SKM-1 treated with dmso at 0.1 percent for 144 hours (cell line): ENCODE results near the gene KRT10.
A peak's percentile ranks its signal among the peaks of the same experiment; 100 is the strongest.
"Not testable (repeated sequence)": the region's sequence is repeated elsewhere in the genome, so short reads cannot be mapped to it uniquely, and the experiment has no call there.

Experiments
- DNase-seq: peaks from one replicate; lab custom pipeline; 2025; ENCODE audit not compliant: unreplicated experiment; lab: John Stamatoyannopoulos, UW

Gene KRT10

DNA sequence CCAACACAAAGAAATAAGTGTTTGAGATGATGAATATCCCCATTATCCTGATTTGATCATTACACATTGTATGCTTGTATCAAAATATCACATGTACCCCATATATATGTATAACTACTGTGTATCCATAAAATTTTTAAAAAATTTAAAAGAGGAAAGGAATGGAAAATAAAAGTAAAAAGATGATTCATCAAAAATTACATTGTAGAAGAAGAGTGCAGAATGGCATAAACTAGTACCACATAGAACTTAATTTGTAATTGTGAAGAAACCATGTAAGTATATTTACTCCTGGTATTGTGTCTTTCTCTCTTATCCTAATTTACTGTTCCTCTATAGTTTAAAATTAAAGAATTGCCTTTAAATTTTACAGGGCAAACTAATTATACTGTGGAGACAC, 11.5 kb upstream of the KRT10 start:
- DNase-seq, result no peak

DNA sequence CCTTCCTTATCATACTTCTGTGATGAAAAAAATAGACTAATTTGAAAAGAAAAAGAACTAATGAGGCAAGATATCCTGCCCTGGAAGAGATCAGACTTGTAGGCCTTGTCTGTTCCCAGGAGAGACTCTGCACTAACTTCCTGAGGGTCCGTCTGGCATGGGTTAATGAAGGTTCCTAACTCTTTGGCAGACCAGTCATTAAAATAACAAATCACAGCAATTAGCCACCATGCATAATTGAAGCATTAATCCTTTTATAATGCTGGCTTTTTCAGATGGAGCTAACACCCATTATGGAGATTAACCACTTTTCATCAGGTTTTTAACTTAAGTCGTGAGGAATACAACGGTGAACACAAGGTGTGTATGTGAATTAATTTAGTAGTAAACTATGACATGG, 10.4 kb upstream of the KRT10 start:
- no peak for DNase-seq

GRCh38 chr17:40830085-40830776, 7.8 kb upstream of the KRT10 start:
- no peak for DNase-seq

- DNase-seq, result no peak
Measured at GRCh38 chr17:40828454-40829044, 6.1 kb upstream of the KRT10 start.

DNA sequence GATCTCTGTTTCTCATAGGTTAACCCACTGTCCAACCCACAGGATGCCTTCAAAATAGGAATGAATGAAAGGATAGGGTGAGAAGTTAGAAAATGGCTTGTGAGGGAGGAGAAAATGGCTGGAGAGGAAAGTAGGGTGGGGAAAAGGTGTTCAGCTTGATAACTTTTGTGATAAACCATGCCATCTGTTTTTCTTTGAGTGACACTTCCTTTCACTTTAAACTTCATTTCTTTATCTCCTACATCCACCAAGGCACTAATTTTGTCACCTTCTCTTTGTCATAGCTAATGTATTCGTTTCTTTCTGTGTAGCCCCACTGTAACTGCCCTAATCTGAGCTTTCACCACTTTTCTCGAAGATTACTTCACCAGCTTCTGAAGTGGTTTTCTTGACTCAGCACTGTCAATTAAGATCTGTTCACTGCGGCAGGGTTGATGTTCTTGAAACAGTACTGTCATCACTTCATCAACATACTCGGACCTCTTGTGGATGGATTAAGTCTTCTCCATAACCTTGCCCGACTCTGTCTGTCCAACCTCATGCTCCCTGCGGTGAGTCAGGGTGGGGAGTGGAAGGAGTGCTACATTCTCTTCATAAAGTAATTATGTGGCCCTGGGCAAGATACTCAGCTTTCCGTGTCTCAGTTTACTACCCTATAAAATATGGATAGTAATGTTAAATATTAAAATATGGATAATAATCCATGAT, 5.5 kb upstream of the KRT10 start:
- no peak for DNase-seq

- no peak for DNase-seq
Measured at GRCh38 chr17:40825599-40825998, 3.2 kb upstream of the KRT10 start.

DNA sequence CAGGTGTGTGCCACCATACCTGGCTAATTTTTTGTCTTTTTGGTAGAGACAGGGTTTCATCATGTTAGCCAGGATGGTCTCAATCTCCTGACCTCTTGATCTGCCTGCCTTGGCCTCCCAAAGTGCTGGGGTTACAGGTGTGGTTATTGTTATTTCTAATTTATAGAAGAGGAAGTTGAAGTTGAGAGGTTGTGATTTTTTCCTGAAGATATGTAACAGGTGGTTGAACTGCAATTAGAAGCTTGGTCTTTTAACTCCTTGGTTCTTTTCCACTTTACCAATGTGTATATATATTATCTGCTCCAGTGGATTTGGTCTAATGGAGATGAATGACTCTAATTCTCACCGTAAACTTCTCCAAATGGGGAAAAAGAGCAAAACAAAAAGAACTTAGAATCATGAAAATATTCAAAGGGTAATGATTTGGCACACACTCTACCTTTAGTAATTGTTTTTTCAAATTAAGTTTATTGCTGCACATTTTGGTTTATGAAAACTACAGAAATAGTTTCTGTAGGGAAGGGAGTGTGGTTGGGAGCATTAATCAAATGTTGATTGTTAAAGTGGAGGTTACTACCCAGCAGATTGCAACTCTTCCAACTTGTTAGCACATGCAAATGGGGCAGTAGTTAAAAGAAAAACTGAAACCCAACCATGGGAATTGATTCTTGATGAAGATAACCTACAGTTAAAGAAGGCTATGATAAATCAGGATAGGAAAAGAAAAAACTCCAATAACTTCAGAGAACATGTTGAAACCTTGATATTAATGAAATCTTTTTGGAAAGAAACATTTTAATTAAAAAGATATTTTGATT, 1.8 kb upstream of the KRT10 start:
- no peak for DNase-seq

GRCh38 chr17:40821536-40821935, 878 bp downstream of the KRT10 start:
- DNase-seq, result no peak

DNA sequence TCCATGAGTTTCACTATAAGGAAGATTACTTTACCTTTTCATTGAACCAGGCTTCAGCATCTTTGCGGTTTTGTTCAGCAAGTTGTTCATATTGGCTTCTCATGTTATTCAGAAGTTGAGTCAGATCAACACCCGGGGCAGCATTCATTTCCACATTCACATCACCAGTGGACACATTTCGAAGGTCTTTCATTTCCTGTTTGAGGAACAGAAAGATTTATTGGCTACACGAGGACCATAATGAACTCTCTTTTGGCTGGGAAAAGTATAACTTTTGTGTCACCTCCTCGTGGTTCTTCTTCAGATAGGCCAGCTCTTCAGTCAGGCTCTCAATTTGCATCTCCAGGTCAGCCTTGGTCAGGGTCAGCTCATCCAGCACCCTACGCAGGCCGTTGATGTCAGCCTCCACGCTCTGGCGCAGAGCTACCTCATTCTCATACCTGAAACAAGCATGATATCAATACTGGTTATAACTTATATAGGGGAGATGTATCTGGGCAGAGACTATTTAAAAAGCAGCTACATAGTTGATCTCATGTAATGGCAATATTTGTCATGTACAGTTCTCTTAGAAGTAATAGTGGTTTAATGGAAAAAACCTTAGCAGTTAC, 2.1 kb downstream of the KRT10 start:
- no peak for DNase-seq

DNA sequence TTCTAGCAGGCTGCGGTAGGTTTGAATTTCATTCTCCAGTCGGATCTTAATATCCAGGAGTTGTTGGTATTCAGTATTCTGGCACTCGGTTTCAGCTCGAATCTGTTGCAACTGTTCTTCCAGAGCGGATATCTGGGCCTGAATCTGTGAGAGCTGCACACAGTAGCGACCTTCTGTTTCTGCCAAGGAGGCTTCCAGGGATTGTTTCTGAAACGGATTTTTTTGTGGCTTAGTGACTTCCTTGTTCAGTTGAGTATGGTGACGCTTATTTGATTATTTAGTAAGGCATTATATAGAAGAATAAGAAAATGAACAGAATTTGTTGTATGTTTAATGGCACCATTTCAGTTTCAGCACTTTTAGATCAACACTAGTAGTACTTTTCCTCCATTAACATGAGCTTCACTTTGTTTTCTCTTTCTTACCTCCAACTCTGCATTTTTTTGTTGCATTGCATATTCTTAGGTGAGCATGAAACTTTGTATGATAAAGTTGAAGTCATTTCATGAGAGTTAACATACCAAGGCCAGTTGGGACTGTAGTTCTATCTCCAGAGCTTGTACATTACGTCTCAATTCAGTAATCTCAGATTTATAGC, 2.8 kb downstream of the KRT10 start:
- no peak for DNase-seq

DNA sequence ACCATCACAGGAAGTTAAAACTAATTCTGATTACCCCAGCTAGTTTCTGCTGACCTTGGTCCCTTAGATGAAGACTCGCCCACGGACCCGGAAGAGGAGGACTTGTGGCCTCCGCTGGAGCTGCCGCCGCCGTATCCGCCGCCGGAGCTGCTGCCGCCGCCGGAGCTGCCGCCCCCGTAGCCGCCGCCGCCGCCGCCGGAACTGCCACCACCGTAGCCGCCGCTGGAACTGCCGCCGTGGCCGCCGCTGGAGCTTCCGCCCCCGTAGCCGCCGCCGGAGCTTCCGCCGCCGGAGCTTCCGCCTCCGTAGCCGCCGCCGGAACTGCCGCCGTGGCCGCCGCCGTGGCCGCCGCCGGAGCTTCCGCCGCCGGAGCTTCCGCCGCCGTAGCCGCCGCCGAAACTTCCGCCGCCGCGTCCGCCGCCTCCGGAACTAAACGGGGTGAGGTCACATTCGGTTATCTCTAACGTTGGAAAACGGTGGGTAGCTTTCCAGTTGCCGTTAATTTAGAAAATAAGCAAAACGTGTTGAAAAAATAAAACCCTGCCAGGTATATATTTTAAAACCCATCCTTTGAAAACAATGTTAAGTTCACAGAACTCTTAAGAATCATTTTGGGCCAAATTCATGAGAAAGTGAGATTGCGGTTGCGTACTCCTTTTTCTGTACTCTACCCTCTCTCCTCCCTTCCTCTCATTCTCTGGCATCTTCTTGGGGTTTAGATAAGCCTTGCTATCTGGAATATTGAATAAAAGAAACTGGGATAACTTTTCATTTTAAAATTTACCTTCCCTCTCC, 3.5 kb downstream of the KRT10 start:
- DNase-seq, result peak; percentile 54

DNA sequence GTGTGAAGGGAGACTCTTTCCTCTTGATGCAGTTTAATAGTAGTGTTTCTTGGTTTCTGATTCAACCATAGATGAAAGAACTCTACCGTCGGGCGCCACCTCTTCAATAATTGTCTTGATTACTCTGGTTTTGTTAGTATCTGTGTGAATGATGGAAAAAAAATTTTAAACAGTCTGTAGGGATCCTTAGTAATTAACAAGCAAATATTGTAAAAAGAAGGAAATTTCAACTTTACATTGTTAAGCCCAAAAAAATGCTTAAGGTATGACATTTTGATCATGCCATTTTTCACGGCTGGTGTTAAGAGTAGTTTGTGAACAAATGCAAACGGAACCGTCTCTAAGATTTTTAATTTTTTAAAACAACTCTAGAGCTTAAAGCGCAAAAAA, 4.1 kb downstream of the KRT10 start:
- no peak for DNase-seq

GRCh38 chr17:40817103-40817682, 5.2 kb downstream of the KRT10 start:
- no peak for DNase-seq

DNA sequence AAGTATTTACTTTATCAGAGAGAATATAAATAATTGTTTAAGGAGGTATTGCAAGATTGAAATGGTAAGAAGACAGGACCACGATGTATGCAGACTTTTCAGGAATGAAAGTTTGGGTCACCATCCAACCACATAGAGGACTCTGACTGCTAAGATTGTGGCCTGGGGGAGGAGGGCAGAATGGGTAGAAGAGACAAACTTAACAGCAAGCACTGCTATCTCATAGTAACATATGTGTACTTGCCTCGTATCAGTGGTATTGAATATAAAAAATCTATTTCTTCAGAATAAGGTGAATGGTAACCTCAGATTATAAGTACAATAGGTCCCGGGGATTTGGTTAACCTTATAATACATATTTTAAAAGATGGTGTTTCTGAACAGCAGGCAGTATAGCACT, 5.8 kb downstream of the KRT10 start:
- DNase-seq, result no peak

DNA sequence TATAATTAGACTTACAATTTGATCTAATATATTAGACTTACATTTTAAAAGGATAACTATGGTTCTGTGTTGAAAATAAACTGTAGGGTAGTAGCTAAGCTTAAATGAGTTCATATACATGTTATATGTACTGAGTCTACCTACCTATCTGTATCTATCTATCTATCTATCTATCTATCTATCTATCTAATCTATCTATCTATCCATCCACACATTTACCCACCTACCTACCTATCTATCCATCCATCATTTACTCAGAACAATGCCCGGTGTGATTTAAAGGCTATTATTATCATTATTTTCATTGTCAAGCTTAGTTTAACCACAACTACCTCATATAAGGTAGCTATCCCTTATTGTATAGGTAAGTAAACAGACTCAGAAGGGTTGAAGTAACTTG, 7.0 kb downstream of the KRT10 start:
- no peak for DNase-seq

GRCh38 chr17:40814657-40815056, 7.8 kb downstream of the KRT10 start:
- DNase-seq, result not testable (repeated sequence)

DNA sequence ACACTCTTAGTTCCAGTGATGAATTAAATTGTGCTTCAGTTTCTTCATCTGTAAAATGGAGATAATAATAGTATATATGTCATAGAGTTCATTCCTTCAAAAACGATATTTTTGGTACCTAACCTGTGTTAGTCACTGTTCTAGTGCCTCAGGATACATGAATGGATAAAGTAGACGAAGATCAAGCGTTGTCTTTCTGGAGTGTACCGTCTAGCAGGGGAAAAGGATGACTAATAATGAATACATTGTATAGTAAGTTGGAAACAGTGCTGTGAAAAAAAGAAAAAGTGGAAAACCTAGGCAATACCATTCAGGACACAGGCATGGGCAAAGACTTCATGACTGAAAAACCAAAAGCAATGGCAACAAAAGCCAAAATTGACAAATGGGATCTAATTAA, 8.6 kb downstream of the KRT10 start:
- DNase-seq, result no peak

DNA sequence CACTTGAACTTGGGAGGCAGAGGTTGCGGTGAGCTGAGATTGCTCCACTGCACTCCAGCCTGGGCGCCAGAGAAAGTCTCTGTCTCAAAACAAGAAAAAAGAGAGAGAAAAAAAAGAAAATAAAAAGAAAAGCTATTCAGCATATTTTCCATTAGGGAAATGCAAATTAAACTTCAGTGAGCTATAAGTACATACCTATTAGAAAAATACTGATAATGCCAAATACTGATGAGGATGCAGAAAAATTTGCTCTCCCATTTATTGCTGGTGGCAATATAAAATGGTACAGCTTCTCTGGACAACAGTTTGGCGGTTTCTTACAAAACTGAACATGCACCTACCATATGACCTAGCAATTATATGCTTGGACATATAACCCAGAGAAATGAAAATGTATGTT, 9.8 kb downstream of the KRT10 start:
- no peak for DNase-seq

- DNase-seq, result no peak
Measured at GRCh38 chr17:40810494-40810893, 11.9 kb downstream of the KRT10 start.
